NAMALWA (cell line): Measurements from ENCODE around the gene ELAVL4.
A peak's percentile ranks its signal among the peaks of the same experiment; 100 is the strongest.

Source experiments
- DNase-seq: peaks from one replicate; pipeline ENCODE4 v3.0.0-alpha.2; 2015; ENCODE audit warnings: low spot score

Gene ELAVL4

GRCh38 chr1:50108497-50109059 lies at the start of gene ELAVL4:
Gene ELAVL4, plus strand, starts transcription at chr1:50108920. Its CDS starts 270 bp downstream, at chr1:50109190.
- DNase-seq = peak; percentile 33

GRCh38 chr1:50060279-50060678 lies 48.4 kb upstream of the ELAVL4 start:
- DNase-seq = no peak

GRCh38 chr1:50066806-50067205 lies 41.9 kb upstream of the ELAVL4 start:
- DNase-seq = no peak

- DNase-seq = no peak
Measured at GRCh38 chr1:50074931-50075330, 33.8 kb upstream of the ELAVL4 start.

GRCh38 chr1:50077273-50077672 lies 31.4 kb upstream of the ELAVL4 start:
- no peak for DNase-seq

- DNase-seq = peak; percentile 53
Measured at GRCh38 chr1:50080904-50081586, 27.7 kb upstream of the ELAVL4 start.

GRCh38 chr1:50084389-50084788 lies 24.3 kb upstream of the ELAVL4 start:
- no peak for DNase-seq

GRCh38 chr1:50091068-50091467 lies 17.7 kb upstream of the ELAVL4 start:
- DNase-seq = no peak

GRCh38 chr1:50095716-50096115 lies 13.0 kb upstream of the ELAVL4 start:
- no peak for DNase-seq

- no peak for DNase-seq
Measured at GRCh38 chr1:50097021-50097679, 11.6 kb upstream of the ELAVL4 start.

GRCh38 chr1:50097791-50098190 lies 10.9 kb upstream of the ELAVL4 start:
- DNase-seq = no peak

- DNase-seq = no peak
Measured at GRCh38 chr1:50098591-50099021, 10.1 kb upstream of the ELAVL4 start.

GRCh38 chr1:50099654-50100053 lies 9.1 kb upstream of the ELAVL4 start:
- no peak for DNase-seq

- no peak for DNase-seq
Measured at GRCh38 chr1:50103615-50104081, 5.1 kb upstream of the ELAVL4 start.

- DNase-seq = peak; percentile 16
Measured at GRCh38 chr1:50105433-50105832, 3.3 kb upstream of the ELAVL4 start.

GRCh38 chr1:50106095-50106761 lies 2.5 kb upstream of the ELAVL4 start:
- DNase-seq = no peak

- DNase-seq = no peak
Measured at GRCh38 chr1:50109116-50109515, 396 bp downstream of the ELAVL4 start.

GRCh38 chr1:50109647-50110075 lies 941 bp downstream of the ELAVL4 start:
- DNase-seq = peak; percentile 11

GRCh38 chr1:50110151-50110550 lies 1.4 kb downstream of the ELAVL4 start:
- no peak for DNase-seq

- no peak for DNase-seq
Measured at GRCh38 chr1:50110656-50111055, 1.9 kb downstream of the ELAVL4 start.

- DNase-seq = no peak
Measured at GRCh38 chr1:50111503-50111902, 2.8 kb downstream of the ELAVL4 start.

GRCh38 chr1:50112193-50112592 lies 3.5 kb downstream of the ELAVL4 start:
- DNase-seq = no peak

- no peak for DNase-seq
Measured at GRCh38 chr1:50123071-50123470, 14.4 kb downstream of the ELAVL4 start.
